Esophagus muscularis mucosa (tissue), 3 donors: ENCODE data around the gene TREML1.

Source experiments
- CTCF ChIP-seq, 3 experiments: fragments of 200-600 bp in 2 of 3; fragments of 450-650 bp in 1 of 3; sonication (generic) in 2 of 3; IDR thresholded peaks; one replicate each; pipeline ENCODE4 v1.5.1; 2017 to 2019; ENCODE audit warnings: antibody characterized with exemption in 3 of 3, mild to moderate bottlenecking in 2 of 3, moderate library complexity in 1 of 3
- POLR2A ChIP-seq: fragments of 450-650 bp; IDR thresholded peaks from one replicate; pipeline ENCODE4 v1.6.1; 2017; ENCODE audit warnings: antibody characterized with exemption, moderate library complexity, mild to moderate bottlenecking, low read depth

GRCh38 chr6:41122373-41122772, 31.8 kb downstream of the TREML1 start:
- TF ChIP-seq CTCF (IDR thresholded peaks at IDR 0.05) = no peak
- no peak for TF ChIP-seq POLR2A
